HUES48 (cell line): ENCODE measurements around the gene CRTAP.
A peak's percentile ranks its signal among the peaks of the same experiment; 100 is the strongest.
"Not testable (repeated sequence)": the region's sequence is repeated elsewhere in the genome, so short reads cannot be mapped to it uniquely, and the experiment has no call there.

Experiments used
- H3K27ac ChIP-seq: one replicate; pipeline ENCODE4 v1.7.0; 2013; ENCODE audit warnings: low read depth, low read length, inconsistent platforms
- H3K27me3 ChIP-seq: 2 replicates; pipeline ENCODE4 v1.6.1; 2013; ENCODE audit warnings: mild to moderate bottlenecking, low read length; ENCODE audit not compliant: control insufficient read depth, insufficient read depth
- H3K36me3 ChIP-seq: 2 replicates; pipeline ENCODE4 v1.6.1; 2013; ENCODE audit warnings: low read length; ENCODE audit not compliant: control insufficient read depth, insufficient read depth
- H3K4me1 ChIP-seq: 2 replicates; pipeline ENCODE4 v1.6.1; 2013; ENCODE audit warnings: mild to moderate bottlenecking, low read length; ENCODE audit not compliant: control insufficient read depth, insufficient read depth
- H3K4me3 ChIP-seq: 2 replicates; pipeline ENCODE4 v1.5.1; 2013; ENCODE audit warnings: mild to moderate bottlenecking, low read depth, low read length
- H3K9ac ChIP-seq: 2 replicates; pipeline ENCODE4 v1.6.1; 2013; ENCODE audit warnings: mild to moderate bottlenecking, low read depth, low read length, moderate library complexity
- H3K9me3 ChIP-seq: 2 replicates; pipeline ENCODE4 v1.6.1; 2013; ENCODE audit warnings: low read length; ENCODE audit not compliant: control insufficient read depth, insufficient read depth

Gene CRTAP

GRCh38 chr3:33099701-33100100 is 14.1 kb upstream of the CRTAP start:
- H3K9ac ChIP-seq: no peak overlapping the region

GRCh38 chr3:33100229-33100628 is 13.6 kb upstream of the CRTAP start:
- H3K27me3 ChIP-seq: no peaks in the 10 kb centered on the region
- H3K27ac ChIP-seq: no peak overlapping the region
- no peak overlapping the region for H3K9ac ChIP-seq
- H3K36me3 ChIP-seq: no peaks in the 10 kb centered on the region
- no peak overlapping the region for H3K4me3 ChIP-seq
- no peaks in the 10 kb centered on the region for H3K9me3 ChIP-seq
- no peaks in the 10 kb centered on the region; the same call in 1 of the 2 replicates for H3K4me1 ChIP-seq

More at GRCh38 chr3:33099701-33100100, 14.1 kb upstream of the CRTAP start:
- Histone ChIP-seq H3K9me3 (no peaks in the 10 kb centered on the region), H3K4me1 (no peaks in the 10 kb centered on the region; the same call in 1 of the 2 replicates), H3K27me3 (no peaks in the 10 kb centered on the region), H3K27ac (no peak overlapping the region), H3K36me3 (no peaks in the 10 kb centered on the region), H3K4me3 (no peak overlapping the region)

GRCh38 chr3:33103034-33103433 is 10.8 kb upstream of the CRTAP start:
- Histone ChIP-seq H3K4me3 (no peak overlapping the region), H3K4me1 (no peaks in the 10 kb centered on the region), H3K9ac (no peak overlapping the region), H3K36me3 (no peaks in the 10 kb centered on the region), H3K27me3 (no peaks in the 10 kb centered on the region), H3K9me3 (no peaks in the 10 kb centered on the region), H3K27ac (no peak overlapping the region)

- Histone ChIP-seq H3K9ac (no peak overlapping the region), H3K27ac (no peak overlapping the region), H3K4me3 (no peak overlapping the region), H3K36me3 (no peaks in the 10 kb centered on the region), H3K4me1 (no peaks in the 10 kb centered on the region), H3K27me3 (no peaks in the 10 kb centered on the region), H3K9me3 (no peaks in the 10 kb centered on the region)
Observed at GRCh38 chr3:33103480-33103879, 10.3 kb upstream of the CRTAP start.

- Histone ChIP-seq H3K9ac (no peak overlapping the region), H3K9me3 (no peaks in the 10 kb centered on the region), H3K4me3 (no peak overlapping the region), H3K27ac (no peak overlapping the region), H3K36me3 (no peaks in the 10 kb centered on the region), H3K27me3 (no peaks in the 10 kb centered on the region), H3K4me1 (no peaks in the 10 kb centered on the region)
Observed at GRCh38 chr3:33104803-33105202, 9.0 kb upstream of the CRTAP start.

- Histone ChIP-seq H3K36me3 (no peaks in the 10 kb centered on the region), H3K4me3 (no peak overlapping the region), H3K27ac (no peak overlapping the region), H3K9me3 (no peaks in the 10 kb centered on the region), H3K9ac (no peak overlapping the region), H3K4me1 (no peaks in the 10 kb centered on the region), H3K27me3 (no peaks in the 10 kb centered on the region)
Observed at GRCh38 chr3:33105341-33105948, 8.4 kb upstream of the CRTAP start.

- not testable (repeated sequence) for H3K9me3 ChIP-seq, H3K4me1 ChIP-seq, H3K27ac ChIP-seq, H3K36me3 ChIP-seq, H3K4me3 ChIP-seq, H3K9ac ChIP-seq, H3K27me3 ChIP-seq
Observed at GRCh38 chr3:33106854-33107253, 7.0 kb upstream of the CRTAP start.

GRCh38 chr3:33111581-33111980 is 2.2 kb upstream of the CRTAP start:
- Histone ChIP-seq H3K4me3 (no peak overlapping the region), H3K36me3 (no peaks in the 10 kb centered on the region), H3K4me1 (0 out of 2 replicates have a peak, but pooled peaks cover 8% of the 10 kb centered on the region), H3K9ac (no peak overlapping the region), H3K27me3 (no peaks in the 10 kb centered on the region), H3K9me3 (no peaks in the 10 kb centered on the region), H3K27ac (no peak overlapping the region)

- H3K36me3 ChIP-seq: no peaks in the 10 kb centered on the region; the same call in 1 of the 2 replicates
- no peak overlapping the region for H3K27ac ChIP-seq
Observed at GRCh38 chr3:33114622-33115023, 809 bp downstream of the CRTAP start.

GRCh38 chr3:33115024-33115768 is 1.4 kb downstream of the CRTAP start:
- peaks cover 3% of the 10 kb centered on the region for H3K36me3 ChIP-seq
- 0 out of 2 replicates have a peak, but pooled peaks cover 8% of the 10 kb centered on the region for H3K4me1 ChIP-seq
- no peak overlapping the region for H3K27ac ChIP-seq
- no peaks in the 10 kb centered on the region for H3K27me3 ChIP-seq
- peak overlapping the region; percentile 92 for H3K4me3 ChIP-seq
- H3K9ac ChIP-seq: no peak overlapping the region
- H3K9me3 ChIP-seq: no peaks in the 10 kb centered on the region

More at GRCh38 chr3:33114622-33115023, 809 bp downstream of the CRTAP start:
- Histone ChIP-seq H3K27me3 (no peaks in the 10 kb centered on the region), H3K4me1 (0 out of 2 replicates have a peak, but pooled peaks cover 8% of the 10 kb centered on the region), H3K4me3 (peak overlapping the region; percentile 92), H3K9ac (no peak overlapping the region), H3K9me3 (no peaks in the 10 kb centered on the region)

GRCh38 chr3:33117461-33117860 is 3.6 kb downstream of the CRTAP start:
- no peak overlapping the region for H3K27ac ChIP-seq

More at GRCh38 chr3:33117461-33117860, 3.6 kb downstream of the CRTAP start:
- Histone ChIP-seq H3K9me3 (no peaks in the 10 kb centered on the region), H3K4me1 (0 out of 2 replicates have a peak, but pooled peaks cover 8% of the 10 kb centered on the region), H3K27me3 (no peaks in the 10 kb centered on the region), H3K4me3 (no peak overlapping the region), H3K9ac (no peak overlapping the region), H3K36me3 (peaks cover 21% of the 10 kb centered on the region)
